COLO668 (cell line): Measurements from ENCODE around the gene ZNF30.
"Not testable (repeated sequence)": the region's sequence is repeated elsewhere in the genome, so short reads cannot be mapped to it uniquely, and the experiment has no call there.

ENCODE experiments used
- DNase-seq: peaks from one replicate; lab custom pipeline; 2025; ENCODE audit not compliant: unreplicated experiment; lab: John Stamatoyannopoulos, UW

The ZNF30 gene

GRCh38 chr19:34985249-34986022, 58.7 kb downstream of the ZNF30 start:
- DNase-seq: no peak

- DNase-seq: no peak
Measured at GRCh38 chr19:34988119-34988518, 61.4 kb downstream of the ZNF30 start.

- no peak for DNase-seq
Measured at GRCh38 chr19:34989298-34989697, 62.6 kb downstream of the ZNF30 start.

- DNase-seq: no peak
Measured at GRCh38 chr19:34990578-34991192, 64.0 kb downstream of the ZNF30 start.

- no peak for DNase-seq
Measured at GRCh38 chr19:34991542-34992333, 65.0 kb downstream of the ZNF30 start.

GRCh38 chr19:34992582-34992981, 65.9 kb downstream of the ZNF30 start:
- not testable (repeated sequence) for DNase-seq

GRCh38 chr19:34994286-34994642, 67.6 kb downstream of the ZNF30 start:
- DNase-seq: no peak
